SK-N-DZ (cell line): ENCODE data around the gene CDC42EP1.
A peak's percentile ranks its signal among the peaks of the same experiment; 100 is the strongest.
"Not testable (repeated sequence)": the region's sequence is repeated elsewhere in the genome, so short reads cannot be mapped to it uniquely, and the experiment has no call there.

Experiments used
- DNase-seq: peaks from one replicate; pipeline ENCODE4 v3.0.0-alpha.2; 2015; ENCODE audit warnings: low spot score

CDC42EP1 gene

DNA sequence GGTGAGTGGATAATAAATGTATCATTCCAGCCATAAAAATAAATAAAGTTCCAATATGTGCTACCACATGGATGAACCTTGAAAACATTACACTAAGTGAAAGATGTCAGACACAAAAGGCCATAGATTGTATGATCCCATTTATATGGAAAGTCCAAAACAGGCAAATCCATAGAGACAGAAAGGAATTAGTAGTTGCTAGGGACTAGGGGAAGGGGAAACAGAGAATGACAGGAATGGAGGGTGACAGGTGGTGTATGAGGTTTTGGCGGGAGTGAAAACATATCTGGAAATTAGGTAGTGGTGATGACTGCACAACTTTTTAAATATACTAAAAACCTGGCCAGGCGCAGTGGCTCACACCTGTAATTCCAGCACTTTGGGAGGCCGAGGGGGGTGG is 25.8 kb upstream of the CDC42EP1 start:
- DNase-seq: no peak

DNA sequence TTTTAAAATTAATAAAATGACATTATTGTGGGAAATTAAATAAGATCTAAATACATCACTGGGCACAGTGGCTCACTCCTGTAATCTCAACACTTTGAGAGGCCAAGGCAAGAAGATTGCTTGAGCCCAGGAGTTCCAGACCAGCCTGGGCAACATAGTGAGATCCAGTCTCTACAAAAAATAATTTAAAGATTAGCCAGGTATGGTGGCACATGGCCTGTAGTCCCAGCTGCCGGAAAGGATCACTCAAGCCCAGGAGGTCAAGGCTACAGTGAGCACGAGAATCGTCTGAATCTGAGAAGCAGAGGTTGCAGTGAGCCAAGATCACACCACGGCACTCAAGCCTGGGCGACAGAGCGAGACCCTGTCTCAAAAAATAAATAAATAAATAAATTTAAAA is 25.1 kb upstream of the CDC42EP1 start:
- DNase-seq: no peak

DNA sequence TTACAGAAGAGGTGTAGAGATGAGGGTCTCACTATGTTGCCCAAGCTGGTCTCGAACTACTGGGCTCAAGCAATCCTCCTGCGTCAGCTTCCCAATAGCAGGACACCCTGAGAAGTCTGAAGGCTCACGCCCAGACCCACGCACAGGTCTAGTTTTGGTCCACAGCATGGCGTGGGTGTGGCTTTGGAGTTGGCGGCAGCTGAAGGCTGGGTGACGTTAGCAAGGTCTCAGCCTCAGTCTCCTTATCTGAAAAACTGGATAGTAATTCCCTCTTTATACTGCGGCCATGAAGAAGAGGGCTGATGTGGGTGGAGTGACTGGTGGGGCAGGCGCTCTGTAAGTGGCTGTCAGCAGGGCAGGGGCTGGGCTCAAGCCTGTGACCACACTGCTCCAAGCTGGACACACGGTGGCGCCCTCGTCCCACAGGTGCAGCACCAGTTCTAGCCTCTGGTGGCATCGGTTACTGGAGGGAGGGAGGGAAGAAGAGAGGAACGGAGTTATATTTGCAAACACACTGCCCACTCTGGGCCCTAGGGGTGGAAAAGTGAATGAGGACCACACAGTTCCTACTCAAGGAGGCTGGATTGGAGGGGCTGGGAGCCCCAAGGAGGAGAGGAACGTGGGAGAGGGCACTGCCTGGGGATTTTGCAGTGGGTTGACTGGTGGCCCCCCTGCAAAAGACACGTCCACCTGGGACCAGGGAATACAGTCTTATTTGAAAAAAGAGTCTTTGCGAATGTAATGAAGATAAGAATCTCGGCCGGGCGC is 21.5 kb upstream of the CDC42EP1 start:
- peak; percentile 81 for DNase-seq

DNA sequence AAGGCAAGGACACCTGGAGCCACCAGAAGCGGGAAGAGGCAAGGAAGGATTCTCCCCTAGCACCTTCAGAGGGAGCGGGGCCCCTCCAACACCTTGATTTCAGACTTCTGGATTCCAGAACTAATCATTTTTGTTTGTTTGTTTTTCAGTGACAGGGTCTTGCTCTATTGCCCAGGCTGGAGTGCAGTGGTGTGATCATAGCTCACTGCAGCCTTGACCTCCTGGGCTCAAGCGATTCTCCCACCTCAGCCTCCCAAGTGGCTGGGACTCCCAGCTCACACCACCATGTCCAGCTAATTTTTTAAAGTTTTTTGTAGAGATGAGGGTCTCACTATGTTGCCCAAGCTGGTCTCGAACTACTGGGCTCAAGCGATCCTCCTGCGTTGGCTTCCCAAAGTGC is 20.5 kb upstream of the CDC42EP1 start:
- DNase-seq: not testable (repeated sequence)

DNA sequence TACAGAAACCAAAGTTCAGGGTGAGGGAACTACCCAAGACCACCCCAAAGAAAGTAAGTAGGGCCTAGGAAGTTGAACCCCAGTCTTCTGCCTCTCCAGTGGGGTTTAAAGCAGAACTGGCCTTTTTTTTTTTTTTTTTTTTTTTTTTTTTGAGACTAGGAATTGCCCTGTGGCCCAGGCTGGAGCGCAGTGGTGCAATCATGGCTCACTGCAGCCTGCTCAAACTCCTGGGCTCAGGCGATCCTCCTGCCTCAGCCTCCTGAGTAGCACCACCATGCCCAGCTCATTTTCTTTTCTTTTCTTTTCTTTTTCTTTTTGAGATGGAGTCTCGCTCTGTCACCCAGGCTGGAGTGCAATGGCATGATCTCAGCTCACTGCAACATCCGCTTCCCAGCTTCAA is 17.9 kb upstream of the CDC42EP1 start:
- not testable (repeated sequence) for DNase-seq

DNA sequence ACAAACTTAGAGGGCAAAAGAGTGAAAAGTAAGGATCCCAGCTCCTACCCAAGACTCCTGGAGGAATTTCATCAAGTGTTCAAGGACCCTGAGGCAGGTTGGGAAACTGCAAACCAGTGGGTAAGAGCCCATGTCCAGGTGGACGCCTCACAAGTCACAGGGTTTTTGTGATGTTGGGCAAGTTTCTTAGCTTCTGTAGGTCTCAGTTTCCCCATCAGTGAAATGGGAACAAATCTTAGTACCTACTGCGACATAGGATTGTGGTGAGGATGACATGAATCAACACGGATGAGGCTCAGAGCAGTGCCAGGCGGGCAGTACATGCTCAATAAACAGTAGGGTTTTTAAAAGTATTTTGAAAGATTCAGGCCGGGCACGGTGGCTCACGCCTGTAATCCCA is 17.3 kb upstream of the CDC42EP1 start:
- no peak for DNase-seq

DNA sequence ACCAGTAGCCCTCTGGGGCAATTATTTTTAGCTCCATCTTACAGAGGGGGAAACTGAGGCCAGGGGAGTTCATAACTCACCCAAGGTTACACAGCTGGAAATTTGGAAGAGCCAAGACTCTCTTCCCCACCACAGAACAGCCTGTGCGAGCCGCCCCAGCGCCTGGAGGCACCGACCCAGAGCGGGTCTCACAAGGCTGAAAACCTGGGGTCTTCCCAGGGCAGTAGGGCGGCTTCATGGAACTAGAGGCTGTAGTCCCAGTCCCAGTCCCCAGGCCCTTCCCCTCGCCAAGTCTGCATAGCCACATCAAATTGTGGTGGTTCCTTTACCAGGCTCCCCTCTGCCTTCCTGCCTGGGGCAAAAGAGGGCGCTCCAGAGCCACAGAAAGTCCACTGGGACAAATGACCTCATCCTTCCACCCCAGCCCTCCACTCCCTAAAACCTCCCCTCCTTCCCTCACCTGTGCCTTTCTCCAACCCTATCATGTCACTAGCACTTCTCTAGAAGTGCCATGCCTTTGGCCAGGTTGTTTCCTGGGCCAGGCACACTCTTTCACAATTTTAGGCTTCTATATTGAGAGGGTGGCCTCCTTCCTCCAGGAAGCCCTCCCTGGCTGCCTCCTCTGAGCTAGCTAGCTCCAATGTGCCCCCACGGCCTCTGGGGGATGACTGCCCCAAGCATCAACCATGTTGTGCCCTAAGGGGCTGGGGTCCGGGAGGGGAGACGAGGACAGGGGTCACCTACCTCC is 15.2 kb upstream of the CDC42EP1 start:
- no peak for DNase-seq

DNA sequence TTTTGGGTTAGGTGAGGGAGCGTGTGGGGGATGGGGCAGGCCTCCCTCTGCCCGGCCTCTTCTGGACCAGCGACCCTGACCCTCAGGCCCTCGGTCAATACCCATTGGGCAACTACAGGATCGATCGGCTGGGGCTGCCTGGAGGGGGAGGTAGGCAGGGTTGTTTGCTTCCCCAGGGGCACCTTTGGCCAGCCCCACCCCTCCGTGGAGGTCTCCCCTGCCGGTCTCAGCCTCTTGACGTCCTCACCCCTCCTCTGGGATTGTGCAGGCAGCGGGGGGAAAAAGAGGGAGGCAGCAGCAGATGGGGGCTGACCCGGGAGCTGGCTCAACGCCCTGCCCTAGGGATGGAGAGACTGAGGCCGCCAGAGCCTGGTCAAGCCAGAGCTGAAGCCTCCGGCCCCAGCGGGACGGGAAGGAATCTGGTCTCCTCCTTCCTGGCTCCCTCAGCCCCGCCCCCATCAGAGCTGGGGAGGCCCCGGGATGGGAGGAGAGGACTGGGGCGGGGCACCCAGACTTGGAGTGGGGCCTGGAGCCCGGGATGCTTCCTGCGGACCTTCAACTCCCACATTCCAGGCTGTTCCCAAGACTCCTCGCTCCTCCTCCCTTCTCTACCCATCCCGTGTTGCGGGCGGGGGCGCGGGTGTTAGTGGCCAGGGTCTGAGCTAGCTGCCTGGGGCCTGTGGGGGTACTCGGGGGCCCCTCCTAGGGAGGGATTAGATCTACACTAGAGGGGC is 14.4 kb upstream of the CDC42EP1 start:
- DNase-seq: no peak

DNA sequence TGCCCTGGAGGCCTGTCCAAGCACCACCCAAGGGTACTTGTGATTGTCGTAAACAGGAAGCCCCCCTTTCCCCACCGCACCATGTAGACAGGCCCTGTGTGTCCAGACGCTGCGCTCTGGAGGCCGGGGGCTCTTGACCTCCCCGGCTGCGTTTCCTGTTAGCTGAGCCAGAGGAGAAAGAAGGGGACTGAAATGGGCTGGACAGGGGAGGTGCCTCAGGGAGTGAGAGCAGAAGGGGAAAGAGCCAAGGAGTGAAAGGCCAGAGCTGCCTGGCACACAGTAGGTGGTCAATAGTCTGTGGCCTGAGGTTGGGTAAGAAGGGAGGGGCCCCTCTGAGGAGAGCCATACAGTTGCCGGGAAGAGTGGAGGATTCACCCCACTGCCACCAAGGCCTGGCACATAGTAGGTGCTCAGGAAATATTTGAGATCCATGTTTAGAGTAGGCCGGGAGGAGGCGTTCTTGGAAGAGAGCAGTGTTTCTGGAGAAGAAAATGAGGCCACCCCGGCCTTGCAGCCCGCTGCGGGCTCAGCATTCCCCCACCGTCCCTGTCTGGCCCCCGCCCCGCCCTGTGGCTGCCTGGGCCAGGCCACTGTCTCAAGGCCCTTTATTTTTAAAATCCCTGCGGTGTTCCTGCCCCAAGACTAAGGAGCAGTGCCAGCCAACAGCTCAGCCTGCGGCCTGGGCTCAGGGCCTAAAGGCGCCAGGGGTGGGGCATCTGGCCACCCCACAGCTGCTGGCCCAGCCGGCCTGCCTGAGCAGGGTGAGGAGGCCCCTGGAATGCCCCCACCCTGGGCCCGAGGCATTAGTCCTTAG is 13.6 kb upstream of the CDC42EP1 start:
- DNase-seq: no peak

DNA sequence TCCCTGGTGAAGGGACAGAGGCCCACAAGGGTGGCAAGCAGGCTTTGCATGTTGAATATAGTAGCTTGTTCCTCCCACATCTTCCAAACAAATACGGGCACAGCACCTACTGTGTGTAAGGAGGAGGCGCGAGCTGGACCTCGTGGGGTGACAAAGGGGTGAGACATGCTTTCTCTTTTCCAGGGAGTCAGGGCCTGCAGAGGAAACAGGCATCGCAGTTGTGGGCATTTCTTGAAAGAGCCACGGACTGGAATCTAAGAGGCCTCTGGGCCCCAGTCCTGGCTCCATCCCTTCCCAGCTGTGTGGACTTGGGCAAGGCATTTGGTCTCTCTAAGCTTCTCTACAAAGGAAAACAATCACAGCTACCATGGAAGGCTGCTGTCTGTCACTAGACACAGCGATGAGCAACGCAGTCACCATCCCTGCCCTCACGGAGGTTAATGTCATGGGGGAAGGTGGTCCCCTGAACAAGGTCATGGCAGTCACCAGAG is 13.0 kb upstream of the CDC42EP1 start:
- DNase-seq: no peak

DNA sequence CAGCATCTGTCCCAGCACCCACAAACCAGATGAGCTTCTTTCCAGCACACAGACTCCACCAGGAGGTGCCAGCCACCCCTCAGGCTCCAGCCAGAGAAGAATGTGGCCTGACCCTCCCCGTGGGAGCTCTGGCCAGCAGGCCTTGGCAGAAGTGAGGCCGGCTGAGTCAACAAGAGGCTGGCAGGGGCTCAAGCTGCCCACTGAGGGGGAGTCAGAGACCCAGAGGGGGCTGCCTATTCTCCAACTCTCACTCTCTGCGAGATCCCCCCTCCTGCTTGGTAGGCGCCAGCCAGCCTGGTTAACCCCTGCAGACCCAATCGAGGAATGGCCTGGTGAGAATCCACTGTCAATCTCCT is 10.6 kb upstream of the CDC42EP1 start:
- DNase-seq: no peak

DNA sequence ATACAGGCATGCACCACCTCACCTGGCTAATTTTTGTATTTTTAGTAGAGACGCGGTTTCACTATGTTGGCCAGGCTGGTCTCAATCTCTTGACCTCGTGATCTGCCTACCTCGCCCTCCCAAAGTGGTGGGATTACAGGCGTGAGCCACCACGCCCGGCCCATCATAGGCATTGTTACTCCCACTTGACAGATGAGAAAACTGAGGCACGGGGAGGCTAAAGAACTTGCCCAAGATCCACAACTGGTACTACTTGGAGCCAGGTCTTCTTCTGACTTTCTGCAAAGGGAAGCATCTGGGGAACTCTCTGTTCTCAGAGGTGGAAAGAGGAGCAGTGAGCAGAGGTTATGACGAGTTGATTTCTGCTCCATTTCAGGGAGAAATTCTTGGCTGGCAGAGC is 9.4 kb upstream of the CDC42EP1 start:
- not testable (repeated sequence) for DNase-seq

DNA sequence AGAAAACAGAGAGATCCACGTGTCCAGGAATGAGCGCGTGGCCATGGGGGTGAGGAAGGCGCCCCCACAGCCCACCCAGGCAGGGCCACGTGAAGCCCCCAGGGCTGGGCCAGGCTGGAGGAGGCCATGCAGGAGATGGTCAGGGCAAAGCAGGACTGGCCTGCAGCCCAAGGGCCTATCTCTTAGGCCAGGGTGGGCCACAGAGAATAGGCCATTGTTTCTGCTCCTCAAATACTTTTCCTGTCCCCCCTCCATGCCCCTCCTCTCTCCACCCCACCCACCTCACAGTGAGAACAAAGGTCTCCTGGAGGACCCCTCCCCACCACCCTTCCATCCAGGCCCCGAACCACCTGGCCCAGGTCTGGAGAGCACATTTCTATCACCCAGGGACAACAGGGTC is 8.3 kb upstream of the CDC42EP1 start:
- no peak for DNase-seq

DNA sequence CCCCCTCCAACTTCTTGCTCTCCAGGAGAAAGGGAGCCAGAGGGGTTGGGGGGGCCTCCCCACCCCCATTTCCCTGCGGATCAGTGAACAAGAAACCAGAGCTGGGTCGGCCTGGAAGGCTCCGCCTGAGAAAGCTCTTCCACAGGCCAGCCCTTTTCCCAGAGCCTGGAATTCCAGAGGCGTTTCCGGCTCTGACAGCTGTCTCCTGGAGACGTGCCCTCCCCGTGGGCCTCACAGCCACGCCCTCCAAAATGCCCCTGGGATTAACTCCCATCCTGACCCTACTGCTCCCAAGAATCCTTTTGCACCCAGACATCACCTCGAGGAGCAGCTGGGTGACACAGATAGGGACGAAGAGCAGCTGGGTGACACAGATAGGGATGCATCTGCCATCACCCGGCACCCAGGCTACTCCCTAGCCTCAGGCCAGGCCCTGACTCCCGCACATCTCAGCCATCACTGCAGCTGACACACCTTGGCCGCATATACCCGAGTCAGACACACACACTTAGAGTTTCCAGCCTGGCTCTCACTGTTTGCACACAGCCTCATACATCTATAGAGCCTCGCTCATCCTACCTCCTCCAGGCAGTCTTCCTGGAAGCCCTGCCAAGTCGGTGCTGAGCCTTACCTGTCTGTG is 7.6 kb upstream of the CDC42EP1 start:
- DNase-seq: no peak

DNA sequence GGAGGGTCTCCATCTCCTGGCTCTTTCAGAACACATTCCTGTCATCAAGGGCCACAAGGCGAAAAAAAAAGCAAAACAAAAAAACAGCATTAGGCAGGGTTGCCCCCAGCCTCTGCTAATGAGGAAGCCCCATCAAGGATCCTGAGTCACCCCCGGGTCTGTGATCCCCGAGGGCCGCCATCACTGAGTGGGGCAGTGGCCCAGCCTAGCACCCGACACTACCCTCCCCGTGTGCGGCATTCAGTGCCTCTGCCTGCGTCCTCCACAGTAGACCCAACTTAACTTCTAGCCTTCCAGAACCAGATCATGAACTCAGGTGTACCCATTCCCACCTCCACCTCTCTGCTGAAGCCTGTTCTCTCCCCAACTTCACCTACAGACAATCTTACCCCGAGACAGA is 6.6 kb upstream of the CDC42EP1 start:
- no peak for DNase-seq

DNA sequence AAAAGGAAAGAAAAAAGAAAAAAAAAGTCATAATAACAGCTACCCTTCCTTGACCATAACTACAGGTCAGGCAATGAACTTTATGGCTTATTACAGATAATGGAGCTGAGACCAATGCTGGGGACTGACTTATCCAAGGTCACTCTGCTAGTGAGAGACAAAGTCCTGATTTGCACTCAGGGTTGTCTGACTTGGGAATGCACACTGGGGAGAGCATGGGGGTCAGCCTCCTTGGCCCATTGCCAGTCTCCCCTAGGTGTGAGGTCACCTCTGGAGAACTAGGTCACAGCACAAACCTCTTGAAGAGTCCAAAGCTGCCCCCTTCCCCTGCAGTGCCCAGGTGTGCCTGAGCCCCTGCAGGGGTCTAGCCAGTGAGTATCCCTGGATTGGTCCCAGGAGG is 5.3 kb upstream of the CDC42EP1 start:
- no peak for DNase-seq

DNA sequence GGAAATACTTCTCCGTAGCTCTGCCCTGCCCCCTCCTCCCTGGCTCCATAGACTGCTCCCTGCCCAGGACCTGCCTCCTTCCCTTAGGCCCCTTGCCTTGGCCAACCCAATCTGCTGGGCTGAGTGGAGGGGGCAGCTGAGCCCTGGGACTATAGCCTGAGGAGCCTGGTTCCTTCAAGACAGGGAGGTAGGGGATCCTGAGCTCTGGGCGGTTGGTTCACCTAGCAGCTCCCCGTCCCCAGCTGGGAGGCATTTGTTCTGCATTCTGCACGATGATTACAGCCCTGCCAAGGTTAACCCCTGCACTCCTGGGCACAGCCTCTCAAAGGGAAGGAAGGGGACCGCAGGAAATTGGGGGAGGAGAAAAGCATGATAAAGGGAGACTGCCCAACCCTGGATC is 3.6 kb upstream of the CDC42EP1 start:
- no peak for DNase-seq

DNA sequence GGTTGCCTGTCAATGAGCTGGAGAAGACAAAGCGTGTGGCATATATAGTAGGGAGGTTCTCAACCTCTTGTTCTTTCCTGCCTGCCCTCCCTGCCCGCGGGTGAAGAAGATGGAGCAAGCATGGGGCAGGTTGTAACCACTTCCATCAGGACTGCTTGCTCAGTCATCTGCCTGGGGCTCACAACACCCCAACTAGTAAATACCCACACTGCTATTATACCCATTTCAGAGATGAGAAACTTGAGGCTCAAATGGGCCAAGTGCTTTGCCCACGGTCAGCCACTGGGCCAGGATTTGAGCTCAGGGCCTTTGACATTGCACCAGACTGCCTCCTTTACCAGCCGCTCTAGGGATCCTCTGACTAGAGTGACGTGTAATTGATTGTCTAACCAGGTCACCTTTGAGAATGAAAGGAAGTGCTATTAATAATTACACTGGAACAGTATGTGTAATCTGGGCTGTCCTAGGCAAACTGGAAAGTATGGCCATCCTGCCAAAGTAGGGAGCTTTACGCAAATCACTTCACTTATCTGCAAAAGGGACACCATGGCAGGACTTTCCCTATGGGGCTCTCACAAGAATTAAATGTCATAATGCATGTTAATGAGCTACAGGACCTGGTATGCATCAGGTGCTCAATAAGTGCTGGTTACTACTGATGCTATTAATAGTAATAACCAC is 2.8 kb upstream of the CDC42EP1 start:
- DNase-seq: no peak

DNA sequence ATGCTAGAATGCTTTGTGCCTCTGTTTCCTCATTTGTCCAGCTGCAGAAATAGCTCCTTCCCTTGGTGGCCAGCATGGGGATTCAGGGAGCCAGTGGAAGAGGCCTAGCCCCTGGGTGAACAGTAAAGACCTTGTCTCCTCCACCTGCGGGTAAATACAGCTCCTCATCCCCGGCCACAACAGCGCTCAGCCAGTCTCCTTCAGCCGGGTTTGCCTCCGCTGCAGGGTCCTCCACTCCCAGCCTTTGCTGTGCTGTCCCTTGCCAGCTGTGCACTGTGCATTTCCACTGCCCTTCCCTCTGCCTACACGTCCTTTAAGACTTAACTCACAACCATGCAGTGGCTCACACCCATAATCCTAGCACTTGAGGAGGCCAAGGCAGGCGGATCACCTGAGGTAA is 1.5 kb upstream of the CDC42EP1 start:
- DNase-seq: no peak

DNA sequence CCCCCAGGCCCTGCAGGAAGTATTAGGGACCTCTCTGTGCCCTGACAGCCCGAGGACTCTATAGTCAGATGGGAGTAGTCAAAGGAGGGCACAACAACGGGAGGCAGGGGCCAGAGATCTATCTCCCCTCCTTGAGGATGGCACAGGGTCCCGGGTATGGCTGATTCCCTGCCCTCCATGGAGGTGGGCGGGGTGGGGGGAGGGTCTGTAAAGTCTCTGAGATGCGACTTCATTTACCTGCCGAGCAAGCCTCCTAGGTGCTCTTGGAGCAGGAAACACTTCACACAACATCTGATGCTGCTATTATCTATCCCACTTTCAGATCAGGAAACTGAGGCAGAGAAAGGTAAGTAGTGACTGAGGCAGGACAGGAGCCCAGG is 769 bp upstream of the CDC42EP1 start:
- DNase-seq: no peak
